GM13977 (cell line): ENCODE results near the gene CACTIN.

ENCODE experiments used
- DNase-seq: peaks from one replicate; pipeline ENCODE4 v3.0.0; 2012; ENCODE audit warnings: low spot score
- in situ Hi-C: fragments of 300-500 bp; cut with MboI; formaldehyde crosslinking; loops from one replicate; pipeline ENCODE4 v1.12.0; 2022; ENCODE audit warnings: low sequenced_read_pairs, low pct_unique_long_range_greater_than_20kb, mixed read lengths, inconsistent platforms; ENCODE audit not compliant: unreplicated experiment
- TF ChIP-seq, protein P1 (sequence below): IDR thresholded peaks from 2 replicates; pipeline ENCODE4 v1.5.1; 2012; ENCODE audit warnings: mild to moderate bottlenecking, control low read depth; ENCODE audit not compliant: insufficient read depth; ENCODE audit errors: extremely low read depth, missing control alignments

The CACTIN gene

DNA sequence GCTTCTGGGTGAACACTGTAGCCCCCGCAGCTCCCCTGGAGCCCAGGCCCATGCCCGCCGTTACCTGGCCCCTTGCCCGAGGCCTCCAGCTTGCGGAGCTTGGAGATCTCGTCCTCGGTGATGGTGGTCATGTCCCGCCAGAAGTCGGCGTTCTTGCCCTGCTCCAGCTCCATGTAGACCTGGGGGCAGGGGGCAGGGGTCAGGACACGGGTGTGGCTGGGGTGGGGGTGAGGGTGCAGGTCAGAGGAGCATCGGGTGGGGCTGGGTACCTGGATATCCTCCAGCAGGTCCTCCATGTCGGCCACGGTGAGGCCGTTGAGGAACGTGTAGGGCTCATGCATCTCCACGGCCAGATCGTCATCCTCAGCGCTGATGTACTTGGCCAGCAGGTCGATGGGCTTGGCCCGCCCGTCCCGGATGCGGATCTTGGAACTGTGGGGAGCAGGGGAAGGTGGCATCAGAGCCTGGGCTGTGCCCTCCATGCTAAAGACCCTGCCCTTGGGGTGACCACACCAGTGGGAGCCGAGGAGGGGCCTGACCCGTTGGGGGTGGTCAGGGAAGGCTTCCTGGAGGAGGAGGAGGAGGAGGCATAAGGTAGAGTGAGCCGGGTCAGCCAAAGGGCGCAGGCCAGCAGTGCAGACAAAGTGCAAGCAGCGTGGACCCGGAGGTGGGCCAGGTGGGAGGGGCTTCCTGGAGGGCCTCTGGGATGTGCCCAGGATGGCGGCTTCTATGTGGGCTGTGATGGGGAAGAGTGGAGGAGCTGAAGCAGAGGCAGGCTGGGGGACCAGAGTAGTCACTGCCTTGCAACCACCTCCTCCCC, 7.6 kb downstream of the CACTIN start:
- in situ Hi-C loops: no loop called here
- DNase-seq: no peak
- TF ChIP-seq, protein P1, sequence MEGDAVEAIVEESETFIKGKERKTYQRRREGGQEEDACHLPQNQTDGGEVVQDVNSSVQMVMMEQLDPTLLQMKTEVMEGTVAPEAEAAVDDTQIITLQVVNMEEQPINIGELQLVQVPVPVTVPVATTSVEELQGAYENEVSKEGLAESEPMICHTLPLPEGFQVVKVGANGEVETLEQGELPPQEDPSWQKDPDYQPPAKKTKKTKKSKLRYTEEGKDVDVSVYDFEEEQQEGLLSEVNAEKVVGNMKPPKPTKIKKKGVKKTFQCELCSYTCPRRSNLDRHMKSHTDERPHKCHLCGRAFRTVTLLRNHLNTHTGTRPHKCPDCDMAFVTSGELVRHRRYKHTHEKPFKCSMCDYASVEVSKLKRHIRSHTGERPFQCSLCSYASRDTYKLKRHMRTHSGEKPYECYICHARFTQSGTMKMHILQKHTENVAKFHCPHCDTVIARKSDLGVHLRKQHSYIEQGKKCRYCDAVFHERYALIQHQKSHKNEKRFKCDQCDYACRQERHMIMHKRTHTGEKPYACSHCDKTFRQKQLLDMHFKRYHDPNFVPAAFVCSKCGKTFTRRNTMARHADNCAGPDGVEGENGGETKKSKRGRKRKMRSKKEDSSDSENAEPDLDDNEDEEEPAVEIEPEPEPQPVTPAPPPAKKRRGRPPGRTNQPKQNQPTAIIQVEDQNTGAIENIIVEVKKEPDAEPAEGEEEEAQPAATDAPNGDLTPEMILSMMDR: no peak

GRCh38 chr19:3618144-3618810, 8.3 kb downstream of the CACTIN start:
- DNase-seq: peak; percentile 96
- in situ Hi-C loops: no loop called here
- TF ChIP-seq, protein P1: peak; percentile 86

- DNase-seq: no peak
- TF ChIP-seq, protein P1: no peak
- in situ Hi-C loops: no loop called here
These were observed 9.1 kb downstream of the CACTIN start for GRCh38 chr19:3617463-3617862.

DNA sequence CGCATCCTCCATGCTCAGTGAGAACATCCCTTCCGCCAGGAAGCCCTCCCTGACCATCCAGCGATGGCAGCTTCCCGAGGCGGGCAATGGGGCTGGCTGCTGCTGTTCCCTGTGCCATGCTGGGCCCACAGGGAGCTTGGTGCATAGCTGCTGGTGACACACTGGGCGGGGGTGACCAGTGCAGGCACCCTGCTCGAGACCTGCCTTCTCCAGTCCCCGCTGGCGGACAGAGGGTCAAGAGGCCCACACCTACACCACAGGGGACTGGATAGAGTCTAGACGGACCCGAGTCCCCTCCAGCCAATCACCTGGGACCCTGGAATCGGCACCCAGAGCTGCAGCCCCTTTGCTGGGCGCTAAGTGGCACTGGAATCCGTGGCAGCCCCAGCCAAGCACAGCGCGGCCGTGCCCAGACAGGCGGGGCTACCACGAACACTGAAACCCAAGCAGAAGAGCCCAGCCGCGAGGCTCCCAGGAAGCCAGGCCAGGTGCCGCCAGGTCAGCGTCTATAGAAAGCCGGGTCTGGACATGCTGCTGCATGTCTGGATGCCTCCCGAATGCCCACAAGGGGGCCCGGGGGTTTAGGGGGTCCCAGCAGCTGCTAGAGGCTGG, 11.0 kb downstream of the CACTIN start:
- no peak for DNase-seq
- TF ChIP-seq, protein P1: no peak
- in situ Hi-C loops: no loop called here

- DNase-seq: no peak
- TF ChIP-seq, protein P1: no peak
- in situ Hi-C loops: no loop called here
These were observed 11.6 kb downstream of the CACTIN start for GRCh38 chr19:3614858-3615505.
